Thyroid gland (tissue), 4 donors: ENCODE results near the gene KY. TPM values are rescaled to one million over a fixed set of nuclear protein-coding genes. Genes with fewer than 3 reads are reported as not detected.

Source experiments
- DNase-seq, 2 donors: peaks; one replicate each; pipeline ENCODE4 v3.0.0-alpha.2; 2019
- H3K27ac ChIP-seq, 3 donors: fragments of 200-600 bp; sonication (generic); 1 replicate in 2 of 3; 2 replicates in 1 of 3; pipeline ENCODE4 v1.5.1; 2016 to 2019; ENCODE audit warnings: mild to moderate bottlenecking in 1 of 3, moderate library complexity in 1 of 3
- H3K27me3 ChIP-seq: fragments of 200-600 bp; sonication (generic); one replicate; pipeline ENCODE4 v1.5.1; 2019
- H3K36me3 ChIP-seq, 2 donors: fragments of 200-600 bp; sonication (generic); one replicate each; pipeline ENCODE4 v1.5.1; 2016 to 2019
- H3K4me1 ChIP-seq, 2 donors: fragments of 200-600 bp; sonication (generic); one replicate each; pipeline ENCODE4 v1.5.1; 2017 to 2019
- H3K4me3 ChIP-seq, 3 donors: fragments of 200-600 bp; sonication (generic); replicated peaks in 1 of 3; 1 replicate in 2 of 3; 2 replicates in 1 of 3; pipeline ENCODE4 v1.5.1; 2016; ENCODE audit warnings: mild to moderate bottlenecking in 1 of 3
- H3K9me3 ChIP-seq: fragments of 200-600 bp; sonication (generic); one replicate; pipeline ENCODE4 v1.5.1; 2017
- POLR2A ChIP-seq, 2 donors: fragments of 450-650 bp; IDR thresholded peaks; one replicate each; pipeline ENCODE4 v1.6.1; 2017; ENCODE audit warnings: antibody characterized with exemption in 2 of 2, mild to moderate bottlenecking in 2 of 2, moderate library complexity in 1 of 2
- WGBS, 2 donors: methylation state at CpG; one replicate each; pipeline ENCODE4 v1.1.5; 2017; 5-methylcytosine and 5-hydroxymethylcytosine counted together
- intact Hi-C: fragments of 100-400 bp; cut with DNase I; formaldehyde crosslinking; loops from one replicate; pipeline ENCODE4 v1.15.1; 2023
- total RNA-seq, 4 donors: library from RNA; depleted of rRNA; stranded (reverse); fragments of >200 nt; gene quantifications; one replicate each; pipeline ENCODE4 v1.2.3, GENCODE V29; 2016
- TF ChIP-seq, protein P1 (sequence below), 6 experiments: fragments of 200-600 bp in 3 of 6; fragments of 450-650 bp in 3 of 6; sonication (generic) in 3 of 6; IDR thresholded peaks; one replicate each; pipeline ENCODE4 v1.5.1; 2016 to 2019; ENCODE audit warnings: antibody characterized with exemption in 6 of 6, mild to moderate bottlenecking in 2 of 6, inconsistent platforms in 1 of 6, moderate library complexity in 1 of 6

Gene KY
- total RNA-seq, 4 donors from 2014 or later = 3.2 to 10.2 (median 7.2) TPM

DNA sequence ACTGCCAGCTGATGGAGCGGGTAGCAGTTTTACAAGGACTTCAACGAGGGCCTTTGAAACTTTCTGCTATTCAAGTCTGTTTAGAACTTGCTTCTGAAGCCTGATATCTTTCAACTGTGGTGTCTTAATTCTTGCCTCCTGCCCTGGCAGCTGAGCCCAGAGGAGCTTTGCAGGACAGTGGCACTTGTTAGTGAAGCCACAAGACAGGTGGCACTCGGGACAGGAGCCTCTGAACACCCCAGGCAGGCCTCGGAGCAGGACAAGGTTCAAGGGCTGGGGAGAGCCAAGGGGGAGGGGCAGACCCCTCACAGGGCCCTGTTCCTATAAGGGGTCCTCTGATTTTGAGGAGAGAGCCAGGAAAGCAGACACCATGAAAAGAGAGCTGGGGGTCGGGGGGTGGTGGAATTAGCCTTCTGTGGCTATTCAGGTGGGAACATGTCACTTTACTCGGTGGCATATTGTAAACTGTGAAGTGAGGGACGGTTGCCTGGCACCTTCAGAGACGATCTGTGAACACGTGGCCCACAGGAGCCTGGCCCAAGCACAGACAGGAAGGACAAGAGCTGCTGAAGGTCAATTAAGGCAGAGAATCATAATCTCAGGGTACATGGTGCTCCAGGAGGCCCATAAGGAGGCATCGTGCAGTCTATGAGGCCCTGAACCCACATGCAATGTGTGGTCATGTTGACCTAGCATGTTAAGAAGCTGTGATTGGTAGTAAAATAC, 30.1 kb upstream of the KY start:
- DNase-seq = peak; percentile 34 to 39
- Histone ChIP-seq H3K4me1 (peaks cover 0 to 22% of the 10 kb centered on the region in 2 donors), H3K36me3 (no peaks in the 10 kb centered on the region), H3K27ac (peak overlapping the region in 1 of 3 donors; percentile 1), H3K4me3 (no peak overlapping the region), H3K9me3 (no peaks in the 10 kb centered on the region), H3K27me3 (no peaks in the 10 kb centered on the region)
- TF ChIP-seq POLR2A (IDR thresholded peaks at IDR 0.05) = no peak
- TF ChIP-seq, protein P1, sequence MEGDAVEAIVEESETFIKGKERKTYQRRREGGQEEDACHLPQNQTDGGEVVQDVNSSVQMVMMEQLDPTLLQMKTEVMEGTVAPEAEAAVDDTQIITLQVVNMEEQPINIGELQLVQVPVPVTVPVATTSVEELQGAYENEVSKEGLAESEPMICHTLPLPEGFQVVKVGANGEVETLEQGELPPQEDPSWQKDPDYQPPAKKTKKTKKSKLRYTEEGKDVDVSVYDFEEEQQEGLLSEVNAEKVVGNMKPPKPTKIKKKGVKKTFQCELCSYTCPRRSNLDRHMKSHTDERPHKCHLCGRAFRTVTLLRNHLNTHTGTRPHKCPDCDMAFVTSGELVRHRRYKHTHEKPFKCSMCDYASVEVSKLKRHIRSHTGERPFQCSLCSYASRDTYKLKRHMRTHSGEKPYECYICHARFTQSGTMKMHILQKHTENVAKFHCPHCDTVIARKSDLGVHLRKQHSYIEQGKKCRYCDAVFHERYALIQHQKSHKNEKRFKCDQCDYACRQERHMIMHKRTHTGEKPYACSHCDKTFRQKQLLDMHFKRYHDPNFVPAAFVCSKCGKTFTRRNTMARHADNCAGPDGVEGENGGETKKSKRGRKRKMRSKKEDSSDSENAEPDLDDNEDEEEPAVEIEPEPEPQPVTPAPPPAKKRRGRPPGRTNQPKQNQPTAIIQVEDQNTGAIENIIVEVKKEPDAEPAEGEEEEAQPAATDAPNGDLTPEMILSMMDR (IDR thresholded peaks at IDR 0.05) = no peak
- 32 to 42% methylated on average over 10 of the region's 10 CpGs for WGBS, 2 donors
- intact Hi-C loops = no loop called here

DNA sequence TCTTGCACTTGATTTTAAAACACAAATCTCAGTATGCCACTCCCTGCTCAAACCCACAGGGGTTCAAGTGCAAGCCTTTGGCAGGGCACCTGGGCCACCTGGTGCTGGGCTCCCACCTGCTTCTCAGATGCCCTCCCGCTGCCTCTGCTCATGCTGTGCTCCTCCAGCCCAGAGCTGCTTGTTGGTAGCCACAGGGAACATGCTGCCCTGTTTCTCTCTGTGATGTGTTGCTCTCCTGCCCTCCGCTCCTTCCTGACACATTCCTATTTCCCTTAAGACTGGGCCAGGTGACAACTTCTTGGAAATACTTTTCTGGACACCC, 27.1 kb upstream of the KY start:
- Histone ChIP-seq H3K27me3 (no peaks in the 10 kb centered on the region), H3K9me3 (no peaks in the 10 kb centered on the region), H3K27ac (no peak overlapping the region), H3K4me3 (no peak overlapping the region), H3K4me1 (peaks cover 0 to 22% of the 10 kb centered on the region in 2 donors), H3K36me3 (no peaks in the 10 kb centered on the region)
- intact Hi-C loops = no loop called here
- DNase-seq = no peak
- TF ChIP-seq POLR2A (IDR thresholded peaks at IDR 0.05) = no peak
- TF ChIP-seq, protein P1 (IDR thresholded peaks at IDR 0.05) = no peak
- WGBS, 2 donors = 89 to 90% methylated on average over 2 of the region's 2 CpGs

DNA sequence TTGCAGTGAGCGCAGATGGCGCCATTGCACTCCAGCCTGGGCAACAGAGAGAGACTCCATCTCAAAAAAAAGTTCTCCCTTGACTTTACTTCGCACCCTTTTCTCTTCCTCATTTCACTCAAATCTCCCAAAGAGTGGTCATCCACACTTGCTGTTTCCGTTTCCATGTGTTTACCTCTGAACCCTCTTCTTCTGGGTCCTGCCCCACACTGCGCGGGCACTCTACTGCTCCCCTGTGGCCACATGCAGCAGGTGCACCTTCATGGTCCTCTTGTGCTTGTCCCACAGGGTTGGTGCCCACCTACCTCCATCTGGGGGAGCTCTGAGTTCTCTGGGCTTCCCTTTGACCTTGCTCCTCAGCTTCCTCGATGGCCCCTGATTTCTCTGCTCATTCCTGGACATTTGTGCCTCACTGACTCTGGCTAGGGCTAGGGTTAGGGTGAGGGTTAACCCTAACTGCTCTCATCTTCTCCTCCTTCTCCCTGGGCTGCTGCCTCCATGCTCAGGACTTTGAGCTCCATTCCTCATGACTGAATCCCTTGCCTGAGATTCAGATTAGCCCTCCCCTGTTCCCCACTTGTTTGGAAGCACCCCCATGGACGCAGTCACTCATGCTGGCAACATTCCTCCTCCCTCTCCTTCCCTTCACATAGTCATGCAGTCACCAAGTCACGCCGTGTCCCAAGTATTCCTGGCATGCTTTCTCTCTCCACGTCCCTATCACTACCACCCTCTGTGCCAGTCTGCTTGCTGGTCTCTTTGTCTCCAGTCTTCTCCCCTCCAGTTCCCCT, 26.6 kb upstream of the KY start:
- Histone ChIP-seq H3K4me3 (no peak overlapping the region), H3K36me3 (no peaks in the 10 kb centered on the region), H3K4me1 (peaks cover 0 to 22% of the 10 kb centered on the region in 2 donors), H3K27me3 (no peaks in the 10 kb centered on the region), H3K27ac (no peak overlapping the region), H3K9me3 (no peaks in the 10 kb centered on the region)
- DNase-seq = peak; percentile 71 to 79
- intact Hi-C loops = no loop called here
- WGBS, 2 donors = 42 to 43% methylated on average over 11 of the region's 11 CpGs
- TF ChIP-seq, protein P1 (IDR thresholded peaks at IDR 0.05) = peak in 4 of 6 experiments; percentile 39 to 52 (median 46)
- TF ChIP-seq POLR2A (IDR thresholded peaks at IDR 0.05) = peak in 1 of 2 donors; percentile 6

DNA sequence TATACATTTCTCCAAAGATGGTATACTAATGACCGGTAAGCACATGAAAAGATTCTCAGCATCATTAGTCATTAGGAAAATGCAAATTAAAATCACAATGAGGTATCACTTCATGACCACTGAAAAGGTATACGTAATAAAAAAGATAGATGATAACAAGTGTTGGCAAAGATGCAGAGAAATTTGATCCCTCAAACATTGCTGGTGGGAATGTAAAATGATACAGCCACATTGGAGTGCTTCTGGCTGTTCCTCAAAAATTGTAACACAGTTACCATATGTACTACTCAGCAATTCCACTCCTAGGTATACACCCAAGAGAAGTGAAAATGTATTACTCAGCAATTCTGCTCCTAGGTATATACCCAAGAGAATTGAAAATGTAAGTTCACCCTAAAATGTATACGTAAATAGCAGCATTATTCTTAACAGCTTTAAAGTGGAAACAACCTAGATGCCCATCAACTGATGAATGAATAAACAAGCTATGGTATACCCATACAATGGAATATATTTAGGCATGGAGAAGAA, 25.0 kb upstream of the KY start:
- Histone ChIP-seq H3K27me3 (no peaks in the 10 kb centered on the region), H3K4me3 (no peak overlapping the region), H3K36me3 (no peaks in the 10 kb centered on the region), H3K9me3 (no peaks in the 10 kb centered on the region), H3K4me1 (peaks cover 0 to 16% of the 10 kb centered on the region in 2 donors), H3K27ac (no peak overlapping the region)
- WGBS, 2 donors = 89 to 91% methylated on average over 3 of the region's 3 CpGs
- DNase-seq = no peak
- intact Hi-C loops = no loop called here
- TF ChIP-seq, protein P1 (IDR thresholded peaks at IDR 0.05) = no peak
- TF ChIP-seq POLR2A (IDR thresholded peaks at IDR 0.05) = no peak

DNA sequence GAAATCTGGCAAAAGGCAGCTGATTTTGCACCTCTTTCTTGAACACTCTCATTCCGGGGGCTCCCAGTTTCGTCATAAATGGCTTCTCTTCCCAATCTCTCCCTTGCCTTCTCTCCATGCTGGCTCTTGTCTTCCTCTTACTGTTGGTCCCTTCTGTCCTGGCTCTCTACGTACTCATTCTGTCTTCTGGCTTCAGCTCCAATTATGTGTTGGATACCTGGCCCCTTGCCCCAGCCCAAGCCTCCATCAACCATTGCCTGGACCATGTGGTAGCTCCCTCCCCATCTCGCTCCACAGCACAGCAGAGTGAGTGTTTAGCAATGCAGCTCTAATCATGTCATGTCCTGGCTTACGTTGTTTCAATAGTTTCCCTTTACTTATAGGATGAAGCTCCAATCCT, 21.7 kb upstream of the KY start:
- H3K36me3 ChIP-seq = no peaks in the 10 kb centered on the region
- H3K27ac ChIP-seq = no peak overlapping the region
- no peaks in the 10 kb centered on the region for H3K27me3 ChIP-seq
- TF ChIP-seq POLR2A (IDR thresholded peaks at IDR 0.05) = no peak
- TF ChIP-seq, protein P1 (IDR thresholded peaks at IDR 0.05) = no peak
- intact Hi-C loops = no loop called here
- no peaks in the 10 kb centered on the region for H3K9me3 ChIP-seq
- WGBS, 2 donors = 88 to 95% methylated on average over 5 of the region's 5 CpGs
- no peak for DNase-seq
- H3K4me1 ChIP-seq = peaks cover 0 to 10% of the 10 kb centered on the region in 2 donors
- no peak overlapping the region for H3K4me3 ChIP-seq
